NCI-H1417 (cell line): Measurements from ENCODE around the gene SLCO3A1.
"Not testable (repeated sequence)": the region's sequence is repeated elsewhere in the genome, so short reads cannot be mapped to it uniquely, and the experiment has no call there.

Source experiments
- DNase-seq, 3 experiments: peaks; one replicate each; lab custom pipeline; 2025; lab: John Stamatoyannopoulos, UW

Gene SLCO3A1

DNA sequence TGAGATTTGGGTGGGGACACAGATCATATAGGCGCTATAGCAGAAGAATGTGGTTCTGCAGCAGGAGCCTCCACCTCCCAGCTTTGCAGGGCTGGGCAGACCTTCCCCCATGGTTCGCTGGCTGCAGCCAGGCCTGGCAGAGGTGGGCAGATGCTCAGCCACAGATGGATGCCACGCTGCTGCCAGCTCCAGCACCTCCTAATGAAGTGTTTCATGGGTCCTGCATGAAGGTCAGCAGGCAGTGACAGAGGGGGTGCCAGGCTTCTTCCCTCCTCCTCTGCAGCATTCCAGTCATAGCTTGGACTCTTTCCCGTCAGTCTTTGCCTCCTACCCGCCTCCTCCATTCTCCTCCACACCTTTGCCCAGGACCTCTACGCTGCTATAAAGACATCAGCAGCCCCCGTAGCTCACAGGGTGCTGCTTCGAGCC is 85.9 kb downstream of the SLCO3A1 start:
- no peak for DNase-seq

DNA sequence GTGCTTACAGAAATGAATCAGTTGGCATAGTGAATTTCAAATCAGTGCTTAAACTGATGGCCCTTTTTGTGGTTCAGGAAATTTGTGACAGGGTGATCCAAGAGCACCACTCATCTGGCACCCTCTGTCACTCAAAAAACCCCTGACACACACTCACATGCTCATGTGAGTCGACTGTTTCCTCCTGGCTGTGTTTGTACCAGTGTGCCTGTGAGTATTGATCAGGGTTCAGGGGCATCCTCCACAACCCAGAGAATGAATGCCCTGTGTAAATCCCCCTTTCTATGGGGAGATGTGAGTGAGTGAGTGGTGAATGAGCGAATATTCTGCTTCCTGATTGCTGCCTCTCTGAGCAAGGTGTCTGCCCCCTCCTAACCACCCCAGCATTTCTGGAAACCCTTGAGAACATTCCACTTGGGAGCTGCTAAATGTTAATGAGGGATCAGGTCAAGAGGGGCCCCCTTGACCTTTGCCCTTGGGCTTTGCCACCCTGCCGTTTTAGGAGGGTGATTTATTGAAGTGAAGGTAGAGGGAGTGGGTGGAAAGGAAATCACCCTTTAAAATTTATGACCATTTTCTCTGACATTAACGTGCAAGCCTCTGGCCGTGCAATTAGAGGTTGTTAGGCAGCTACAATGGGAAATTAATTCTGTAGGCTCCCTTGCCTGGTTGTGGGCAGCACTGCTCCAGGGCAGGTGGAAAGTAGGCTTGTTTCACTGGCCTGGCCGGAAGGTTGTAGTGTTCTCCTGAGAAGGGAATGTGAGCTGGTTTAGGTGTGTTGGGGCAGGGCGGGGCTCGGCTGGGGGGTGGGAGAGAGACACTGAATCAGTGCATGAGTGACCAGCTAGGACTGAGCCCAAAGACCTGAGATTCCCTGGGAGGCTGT is 87.2 kb downstream of the SLCO3A1 start:
- DNase-seq = peak in 2 of 3 experiments; percentile 81 to 97

DNA sequence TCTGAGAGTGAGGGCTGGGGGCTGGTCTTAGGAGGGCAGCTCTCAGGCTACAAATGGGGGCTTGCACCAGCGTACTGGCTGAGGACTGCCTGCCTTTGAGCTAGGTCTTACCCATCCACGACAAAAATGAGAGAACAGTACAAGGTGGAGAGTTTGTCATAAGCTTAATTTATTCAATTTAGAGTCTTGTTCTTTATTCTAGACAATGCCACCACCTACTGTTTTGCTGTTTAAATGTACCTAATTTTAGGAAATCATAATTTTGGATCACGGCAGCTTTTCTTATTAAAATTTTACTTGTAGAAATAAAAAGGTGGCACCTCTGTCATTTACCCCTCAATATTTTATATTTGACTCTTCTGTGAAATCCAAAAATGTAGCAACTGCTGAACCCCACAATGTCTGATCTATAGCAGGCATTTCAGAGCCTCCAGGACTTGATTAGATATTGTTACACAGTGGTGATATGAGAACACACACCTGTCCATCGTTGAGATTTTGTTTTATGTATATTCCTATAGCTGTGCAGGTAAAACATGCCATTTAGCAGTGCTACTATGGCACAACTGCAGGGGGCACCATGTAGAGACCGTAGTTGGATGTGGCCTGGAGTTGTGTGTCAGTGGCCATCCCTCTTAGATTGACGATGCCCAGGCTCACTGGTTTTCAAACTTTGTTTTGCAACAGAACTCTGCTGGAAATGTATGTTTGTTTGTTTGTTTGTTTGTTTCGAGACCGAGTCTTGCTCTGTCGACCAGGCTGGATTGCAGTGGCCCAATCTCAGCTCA is 88.6 kb downstream of the SLCO3A1 start:
- no peak for DNase-seq

DNA sequence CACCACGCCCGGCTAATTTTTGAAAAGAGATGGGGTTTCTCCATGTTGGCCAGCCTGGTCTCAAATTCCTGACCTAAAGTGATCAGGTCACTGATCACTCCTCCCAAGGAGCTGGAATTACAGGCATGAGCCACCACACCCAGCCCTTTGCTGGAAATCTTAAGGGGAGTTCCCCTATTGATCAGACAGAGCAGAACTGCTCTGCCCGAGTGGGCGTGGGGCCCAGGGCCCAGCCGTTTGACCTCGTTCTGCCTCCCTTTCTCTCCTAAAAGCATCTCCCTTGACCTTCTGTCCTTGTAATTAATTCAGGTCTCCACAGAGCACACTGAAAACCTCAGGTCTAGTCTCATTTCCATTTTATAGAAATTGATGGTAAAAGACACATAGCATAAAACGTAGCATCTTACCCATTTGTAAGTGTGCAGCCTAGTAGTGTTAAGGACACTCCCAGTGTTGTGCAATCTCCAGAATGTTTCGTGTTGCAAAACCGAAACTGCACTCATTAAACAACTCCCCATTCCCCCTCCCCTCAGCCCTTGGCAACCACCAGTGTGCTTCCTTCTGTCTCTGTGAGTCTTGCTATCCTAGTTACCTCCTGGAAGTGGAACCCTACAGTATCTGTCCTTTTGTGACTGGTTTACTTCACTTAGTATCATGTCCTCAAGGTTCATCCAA is 89.3 kb downstream of the SLCO3A1 start:
- DNase-seq = peak; percentile 37 to 74 (median 58)

DNA sequence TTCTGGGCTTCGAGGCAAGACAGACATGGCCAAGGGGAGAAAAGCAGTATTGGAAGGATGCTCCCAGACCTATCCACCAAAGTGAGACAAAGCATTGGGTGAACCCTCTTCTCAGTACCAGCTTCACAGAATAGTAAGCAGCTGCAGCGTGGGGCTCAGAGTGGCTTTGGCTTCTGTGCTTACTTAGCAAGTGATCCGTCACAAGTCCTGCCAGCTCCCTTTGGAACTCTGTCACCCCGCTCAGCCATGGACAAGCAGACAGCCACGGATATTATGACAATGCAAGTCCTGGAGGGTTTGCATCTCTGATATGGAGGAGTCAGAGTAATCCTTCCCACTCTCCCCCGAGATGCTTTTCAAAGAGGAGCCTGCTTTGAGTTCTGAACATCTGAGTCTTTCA is 90.8 kb downstream of the SLCO3A1 start:
- no peak for DNase-seq

DNA sequence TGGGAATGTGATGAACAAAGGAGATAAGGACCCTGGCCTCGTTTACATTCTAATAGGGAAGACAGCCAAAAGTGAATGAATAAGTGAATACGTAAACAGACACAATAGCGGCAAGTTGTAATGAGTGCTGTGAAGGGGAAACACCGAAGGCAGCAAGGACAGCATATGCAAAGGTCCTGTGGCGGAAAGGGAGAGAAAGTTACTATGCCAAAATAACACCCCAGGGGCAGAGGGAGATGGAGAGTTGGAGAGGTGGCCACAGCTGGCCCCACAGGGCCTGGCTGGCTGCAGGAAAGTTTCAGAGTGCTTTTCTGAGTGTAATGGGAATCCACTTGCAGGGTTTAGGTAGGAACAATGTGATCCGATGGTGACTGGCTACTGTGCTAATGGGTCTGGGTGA is 91.9 kb downstream of the SLCO3A1 start:
- DNase-seq = no peak

DNA sequence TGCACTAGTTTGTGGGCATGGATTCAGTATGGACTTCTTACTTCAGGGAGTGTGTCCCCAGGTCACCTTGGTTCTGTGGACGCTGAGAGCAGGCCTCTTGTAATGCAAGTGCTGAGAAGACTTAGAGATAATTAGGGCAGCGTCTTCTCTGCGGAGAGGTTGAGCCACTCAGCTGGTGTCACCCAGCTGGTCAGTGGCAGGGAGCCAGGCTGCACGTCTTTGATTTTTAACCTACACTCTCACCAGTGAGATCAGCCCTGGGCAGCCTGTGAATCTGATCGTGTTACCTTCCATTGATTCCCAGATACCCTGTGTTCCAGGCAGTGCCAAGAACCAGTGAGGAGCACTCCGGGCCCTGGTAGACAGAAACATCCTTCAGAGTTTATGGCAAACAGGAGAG is 92.6 kb downstream of the SLCO3A1 start:
- DNase-seq = no peak

DNA sequence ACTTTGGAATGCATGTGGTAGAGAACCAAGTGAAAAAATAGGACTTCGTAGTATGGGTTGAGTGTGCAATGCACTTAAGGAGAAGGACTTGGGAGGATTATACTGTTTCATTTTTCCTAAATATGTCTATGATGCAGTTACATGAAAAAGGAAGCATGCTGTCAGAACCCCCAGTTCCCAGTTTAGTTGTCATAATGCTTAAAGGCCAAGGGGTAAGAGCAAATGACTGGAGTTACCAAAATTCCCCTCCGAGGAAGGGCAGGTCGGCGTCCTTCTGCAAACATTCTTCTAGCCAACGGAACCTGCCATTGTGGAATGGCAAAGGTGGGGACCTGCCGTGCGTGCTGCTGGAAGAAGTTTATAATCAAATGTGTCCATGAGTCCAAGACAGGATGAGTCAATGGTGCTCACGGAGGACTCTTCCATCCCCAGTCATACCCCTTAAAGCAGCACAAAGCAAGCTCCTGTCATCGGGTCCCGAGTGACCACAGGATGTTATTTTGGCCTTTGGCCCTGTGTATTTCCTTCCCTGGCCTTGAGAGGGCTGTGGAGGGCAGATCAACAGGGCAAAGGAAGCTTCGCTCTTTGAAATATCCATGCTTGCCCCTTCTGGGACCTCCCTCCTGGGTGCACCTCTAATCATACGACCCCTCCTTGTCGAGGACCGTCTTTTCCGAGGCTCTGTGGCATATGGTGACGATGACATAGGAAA is 93.2 kb downstream of the SLCO3A1 start:
- no peak for DNase-seq

DNA sequence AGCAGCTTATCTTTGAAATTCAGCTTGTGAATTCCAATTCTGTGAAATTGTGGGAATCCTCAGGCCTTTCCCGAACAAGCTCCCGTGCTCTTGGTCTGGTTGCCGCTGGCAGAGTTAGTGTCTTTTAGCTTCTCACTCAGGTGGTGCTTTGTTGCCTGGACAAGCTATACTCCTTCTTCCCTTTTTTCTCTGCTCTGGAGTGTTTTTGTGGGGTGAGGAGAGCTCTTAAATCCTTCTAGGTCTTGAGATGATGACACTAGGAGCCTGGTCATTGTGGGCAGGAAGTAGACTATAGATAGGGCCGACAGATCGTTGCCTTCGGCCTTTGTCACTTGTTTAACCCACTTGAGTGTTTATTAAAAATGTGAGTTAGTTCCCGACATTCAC is 93.8 kb downstream of the SLCO3A1 start:
- DNase-seq = peak in 1 of 3 experiments; percentile 49

DNA sequence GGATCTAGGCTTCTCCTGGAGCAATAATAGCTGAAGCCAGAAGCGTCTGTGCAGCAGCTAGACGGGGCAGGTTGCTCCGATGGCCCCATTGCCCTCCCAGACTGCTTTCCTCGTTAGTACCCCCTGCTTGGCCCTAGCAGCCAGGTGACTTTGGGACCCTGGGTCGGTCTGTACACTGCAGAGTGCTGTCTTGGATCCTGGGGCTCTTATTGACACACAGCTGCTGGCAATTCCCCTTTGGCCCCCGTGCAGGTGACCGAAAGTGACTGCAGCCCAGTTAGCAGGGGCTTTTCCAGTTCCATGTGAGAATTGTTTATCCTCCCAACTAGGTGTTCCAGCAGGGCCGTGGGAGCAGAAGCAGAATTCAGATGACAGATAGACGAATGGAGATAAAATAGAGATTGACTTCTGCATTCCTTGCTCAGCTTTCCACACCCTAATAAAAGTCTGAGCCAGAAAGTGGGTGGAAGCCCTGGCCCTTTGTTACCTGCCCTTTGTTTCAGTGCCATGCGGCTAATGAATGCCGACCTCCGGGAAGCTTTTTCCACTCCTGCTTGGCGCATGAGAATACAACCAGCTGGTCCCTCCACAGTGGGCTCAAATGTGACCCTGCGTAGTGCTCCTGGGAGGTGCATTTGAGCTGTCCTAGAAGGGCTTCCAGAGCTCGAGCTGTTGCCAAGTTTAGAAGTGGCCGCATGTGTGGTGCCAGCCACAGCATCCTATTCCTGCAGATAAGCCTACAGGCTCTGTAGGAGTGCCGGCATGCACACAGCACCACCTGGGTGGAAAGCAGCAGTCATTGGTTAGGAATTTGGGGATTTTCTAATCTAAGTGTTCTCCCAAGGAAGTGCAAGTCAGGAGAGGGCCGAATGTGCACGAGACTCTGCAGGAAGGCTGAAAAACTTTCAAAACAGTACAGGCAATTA is 94.4 kb downstream of the SLCO3A1 start:
- DNase-seq = peak in 1 of 3 experiments; percentile 40

DNA sequence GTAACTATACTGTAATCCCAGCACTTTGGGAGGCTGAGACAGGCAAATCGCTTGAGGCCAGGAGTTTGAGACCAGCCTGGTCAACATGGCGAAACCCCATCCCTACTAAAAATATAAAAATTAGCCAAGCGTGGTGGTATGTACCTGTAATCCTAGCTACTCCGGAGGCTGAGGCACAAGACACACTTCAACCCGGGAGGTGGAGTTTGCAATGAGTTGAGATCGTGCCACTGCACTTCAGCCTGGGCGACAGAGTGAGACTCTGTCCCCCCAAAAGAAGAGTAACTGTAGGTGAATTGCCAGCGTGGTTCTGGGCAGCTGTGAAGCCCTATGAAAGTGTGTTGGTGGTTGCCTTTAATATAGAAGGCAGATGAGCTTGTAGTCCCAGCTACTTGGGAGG is 95.9 kb downstream of the SLCO3A1 start:
- DNase-seq = no peak

DNA sequence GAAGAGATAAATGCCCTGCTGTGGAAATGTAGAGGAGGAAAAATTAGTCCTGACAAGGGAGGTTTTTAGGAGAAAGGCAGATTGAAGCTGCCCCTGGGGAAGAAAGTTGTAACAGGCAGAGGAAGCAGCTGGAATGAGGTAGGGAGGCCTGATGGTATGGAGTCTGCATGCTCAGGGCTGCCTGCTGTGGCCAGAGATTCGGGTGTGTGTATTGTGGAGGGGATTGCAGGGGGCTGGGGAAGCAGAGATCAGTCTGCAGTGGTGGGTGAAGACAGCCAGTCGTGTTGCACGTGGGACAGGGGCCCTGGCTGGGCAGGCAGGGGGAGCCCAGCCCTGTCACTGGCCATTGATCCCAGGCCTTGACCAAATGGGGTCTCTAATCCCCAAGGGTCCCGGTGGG is 96.5 kb downstream of the SLCO3A1 start:
- DNase-seq = no peak

DNA sequence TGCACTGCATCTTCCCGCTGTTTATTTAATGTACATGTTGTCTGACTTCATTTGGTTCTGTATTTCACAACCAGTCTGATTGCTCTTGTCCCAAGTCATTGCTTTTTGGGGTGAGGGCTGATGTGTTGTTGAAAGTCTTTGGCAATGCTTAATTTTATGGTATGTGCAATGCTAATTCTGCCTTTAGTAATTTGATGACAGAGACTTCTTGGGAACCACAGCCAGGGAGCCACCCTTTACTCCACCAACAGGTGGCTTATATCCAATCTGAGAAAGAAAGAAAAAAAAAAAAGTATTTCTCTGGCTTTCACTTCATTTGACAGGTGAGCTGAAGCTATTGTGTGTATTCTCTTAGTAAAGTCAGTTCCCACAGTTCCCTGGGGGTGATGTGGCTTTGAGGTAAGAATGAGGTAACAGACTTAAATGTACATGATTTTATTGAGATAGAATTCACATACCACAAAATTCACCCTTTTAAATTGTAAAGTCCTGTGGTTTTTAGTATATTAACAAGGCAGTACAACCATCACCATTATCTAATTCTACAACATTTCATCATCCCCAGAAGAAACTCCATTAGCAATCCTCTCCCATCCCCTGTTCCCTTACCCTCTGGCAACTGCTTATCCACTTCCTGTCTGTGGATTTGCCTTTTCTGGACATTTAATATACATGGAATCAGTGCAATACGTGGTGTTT is 97.3 kb downstream of the SLCO3A1 start:
- no peak for DNase-seq

DNA sequence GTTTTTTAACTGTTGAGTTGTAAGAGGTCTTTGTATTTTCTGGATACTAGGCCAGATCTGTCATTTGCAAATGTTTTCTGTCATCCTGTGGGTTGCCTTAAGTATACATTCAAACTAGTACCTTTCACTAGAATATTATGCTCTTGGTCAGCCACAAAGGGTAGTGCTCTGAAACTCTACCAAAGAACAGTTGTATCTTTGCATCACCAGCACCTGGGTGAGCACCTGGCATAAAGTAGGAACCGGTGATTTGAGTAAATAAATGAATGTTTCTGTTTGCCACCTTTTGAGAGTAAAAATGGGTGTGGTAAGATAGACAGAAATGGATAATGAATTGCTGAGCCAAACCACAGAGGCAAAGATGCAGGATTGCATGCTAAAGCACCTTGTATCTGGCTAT is 98.7 kb downstream of the SLCO3A1 start:
- DNase-seq = peak; percentile 23 to 66 (median 42)

DNA sequence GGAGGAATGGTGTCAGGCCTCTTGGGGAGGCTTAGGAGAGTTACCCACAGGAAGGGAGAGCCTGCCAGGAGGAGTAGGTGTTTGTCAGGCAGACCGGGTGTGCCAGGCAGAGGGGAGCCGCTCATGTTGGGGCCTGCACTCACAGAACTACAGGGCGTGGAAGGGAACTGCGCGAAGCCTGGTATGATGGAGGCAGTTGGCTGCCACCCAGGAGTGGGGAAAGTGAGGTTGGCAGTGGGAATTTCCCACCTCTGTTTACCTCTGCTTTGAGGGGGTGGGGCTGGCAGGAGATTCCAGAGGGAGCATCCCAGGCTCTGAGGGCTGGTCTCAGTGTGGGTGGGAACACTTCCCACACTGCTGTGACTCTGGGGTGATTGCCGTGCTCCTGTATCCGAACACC is 99.9 kb downstream of the SLCO3A1 start:
- peak in 1 of 3 experiments; percentile 36 for DNase-seq

DNA sequence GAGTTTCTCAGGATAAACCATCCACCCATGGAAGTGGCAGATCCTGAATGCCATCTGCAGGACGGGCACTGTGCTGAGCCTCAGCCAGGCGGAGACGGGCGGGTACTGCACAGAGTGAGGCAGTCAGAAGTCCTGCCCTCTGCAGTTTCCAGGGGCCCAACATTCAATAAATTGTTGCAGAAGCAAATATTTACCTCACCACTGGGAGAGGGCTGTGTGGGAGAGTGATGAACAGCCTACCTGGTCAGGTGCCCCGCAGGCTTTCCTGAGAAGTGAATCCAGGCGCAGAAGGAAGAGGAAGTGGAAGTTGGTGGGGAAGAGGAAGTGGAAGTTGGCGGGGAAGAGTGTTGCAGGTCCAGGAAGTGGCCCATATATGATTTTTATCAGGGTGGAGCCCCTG is 100.8 kb downstream of the SLCO3A1 start:
- DNase-seq = peak in 1 of 3 experiments; percentile 38

DNA sequence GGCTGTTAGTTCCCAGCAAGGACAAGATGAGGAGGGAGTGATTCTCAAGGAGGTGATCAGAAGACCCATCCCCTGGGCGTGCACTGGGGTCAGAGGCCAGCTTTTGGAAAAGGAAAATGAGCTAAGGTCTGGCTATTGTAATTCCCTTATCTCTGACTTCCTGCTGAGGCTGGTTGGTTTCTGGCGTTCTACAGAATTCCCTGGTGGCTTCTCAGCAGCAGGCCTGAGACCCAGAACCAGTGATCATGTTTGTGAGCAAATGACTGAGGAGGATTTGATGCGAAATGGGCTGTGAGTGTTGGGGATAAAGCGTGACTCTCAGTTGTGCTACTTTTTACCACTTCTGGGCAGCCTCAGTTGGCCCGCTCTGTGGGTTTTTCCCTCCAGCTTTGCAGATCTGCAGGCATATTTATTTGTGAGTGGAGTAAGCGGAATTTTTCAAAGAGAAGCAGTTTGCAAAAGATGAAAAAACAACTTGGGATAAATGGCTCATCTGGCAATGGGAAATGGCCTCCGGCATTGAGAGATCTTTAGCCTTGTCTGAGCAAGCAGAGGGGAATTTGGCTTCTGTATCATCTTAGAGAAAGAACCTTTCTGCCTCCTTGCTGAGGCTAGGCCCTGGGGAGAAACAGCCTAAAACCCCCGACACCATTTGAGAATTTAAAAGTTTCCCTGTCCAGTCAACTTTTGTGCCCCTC is 102.7 kb downstream of the SLCO3A1 start:
- DNase-seq = no peak

DNA sequence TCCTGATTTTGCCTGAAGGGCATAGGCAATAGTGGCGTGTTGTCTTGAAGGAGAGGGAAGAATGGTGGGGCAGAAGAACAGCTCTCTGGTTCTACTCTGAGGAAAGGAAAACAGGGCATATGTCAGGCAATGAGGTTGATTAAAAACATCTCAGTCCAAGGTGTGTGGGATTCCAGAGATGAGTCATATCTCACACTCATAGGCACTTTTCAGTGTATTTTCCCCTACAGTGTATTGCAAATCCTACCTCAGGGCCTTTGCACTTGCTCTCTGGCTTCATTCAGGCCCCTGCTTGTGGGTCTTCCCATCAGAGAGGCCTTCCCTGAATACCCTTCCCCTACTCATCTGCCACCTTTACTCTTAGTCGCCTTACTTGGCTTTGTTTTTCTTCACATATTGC is 107.8 kb downstream of the SLCO3A1 start:
- no peak for DNase-seq

DNA sequence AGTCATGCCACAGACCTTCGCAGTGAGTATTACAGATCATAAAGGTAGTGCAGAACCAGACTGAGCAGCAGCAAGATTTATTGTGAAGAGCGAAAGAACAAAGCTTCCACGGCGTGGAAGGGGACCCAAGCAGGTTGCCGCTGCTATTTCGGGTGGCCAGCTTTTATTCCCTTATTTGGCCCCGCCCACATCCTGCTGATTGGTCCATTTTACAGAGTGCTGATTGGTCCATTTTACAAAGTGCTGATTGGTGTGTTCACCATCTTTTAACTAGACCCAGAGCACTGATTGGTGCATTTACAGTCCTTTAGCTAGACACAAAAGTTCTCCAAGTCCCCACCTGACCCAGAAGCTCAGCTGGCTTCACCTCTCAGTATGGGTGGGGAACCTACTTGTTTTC is 110.2 kb downstream of the SLCO3A1 start:
- not testable (repeated sequence) for DNase-seq
